K562 (cell line): ENCODE results near the gene ENO2. TPM values are rescaled to one million over a fixed set of nuclear protein-coding genes. Genes with fewer than 3 reads are reported as not detected.
A peak's percentile ranks its signal among the peaks of the same experiment; 100 is the strongest.

Experiments
- ASH1L ChIP-seq: fragments of 450-650 bp; IDR thresholded peaks from 2 replicates; pipeline ENCODE4 v1.6.1; 2018; ENCODE audit warnings: borderline replicate concordance, mild to moderate bottlenecking, low read depth; ENCODE audit not compliant: partially characterized antibody
- ATF4 ChIP-seq: fragments of 450-650 bp; formaldehyde crosslinking; IDR thresholded peaks from 2 replicates; pipeline ENCODE4 v1.4.0; 2022; ENCODE audit warnings: mild to moderate bottlenecking, moderate library complexity
- CBFB ChIP-seq: sonication (generic); formaldehyde crosslinking; IDR thresholded peaks from 2 replicates; pipeline ENCODE4 v1.4.0; 2020; ENCODE audit warnings: mild to moderate bottlenecking, missing genetic modification reagents
- DMBX1 ChIP-seq: fragments of 250-450 bp; sonication (Bioruptor Pico); IDR thresholded peaks from 2 replicates; pipeline ENCODE4 v1.8.0; 2022; ENCODE audit warnings: inconsistent platforms, mild to moderate bottlenecking, moderate library complexity, borderline replicate concordance
- ILK ChIP-seq: fragments of 450-650 bp; IDR thresholded peaks from 2 replicates; pipeline ENCODE4 v1.6.1; 2016; ENCODE audit warnings: missing genetic modification characterization, low read depth, mild to moderate bottlenecking, missing compliant biosample characterization, moderate library complexity, borderline replicate concordance
- JUNB ChIP-seq: fragments of 450-650 bp; formaldehyde crosslinking; conservative IDR thresholded peaks from 2 replicates; pipeline ENCODE4 v1.4.0; 2020; ENCODE audit warnings: mild to moderate bottlenecking
- KDM4B ChIP-seq, 2 experiments: fragments of 450-650 bp in 1 of 2; sonication (generic) in 1 of 2; IDR thresholded peaks; 2 replicates each; pipeline ENCODE4 v1.6.1; 2016 to 2017; ENCODE audit warnings: borderline replicate concordance in 2 of 2, antibody characterized with exemption in 1 of 2, low read depth in 1 of 2, mild to moderate bottlenecking in 1 of 2
- MAFK ChIP-seq: IDR thresholded peaks from 2 replicates; pipeline ENCODE4 v1.6.1; 2011; ENCODE audit warnings: low read length, improper control_type of control experiment
- MECOM ChIP-seq: fragments of 250-450 bp; sonication (Bioruptor Pico); IDR thresholded peaks from 2 replicates; pipeline ENCODE4 v1.8.0; 2022; ENCODE audit warnings: inconsistent platforms
- MED1 ChIP-seq: sonication (generic); formaldehyde crosslinking; IDR thresholded peaks from 2 replicates; pipeline ENCODE4 v1.8.1; 2023; ENCODE audit warnings: missing genetic modification reagents, borderline replicate concordance
- NR2F6 ChIP-seq: fragments of 450-650 bp; formaldehyde crosslinking; IDR thresholded peaks from 2 replicates; pipeline ENCODE4 v1.4.0; 2020; ENCODE audit warnings: mild to moderate bottlenecking
- PHF20 ChIP-seq: fragments of 450-650 bp; IDR thresholded peaks from 2 replicates; pipeline ENCODE4 v1.6.1; 2018; ENCODE audit not compliant: partially characterized antibody
- POLR2A ChIP-seq: fragments of 450-650 bp; conservative IDR thresholded peaks from 2 replicates; pipeline ENCODE4 v1.6.1; 2016
- SNAPC5 ChIP-seq: fragments of 250-450 bp; sonication (Bioruptor Pico); IDR thresholded peaks from 2 replicates; pipeline ENCODE4 v1.8.0; 2021; ENCODE audit warnings: moderate library complexity, mild to moderate bottlenecking, inconsistent platforms
- TSC22D4 ChIP-seq: fragments of 450-650 bp; IDR thresholded peaks from 2 replicates; pipeline ENCODE4 v1.6.1; 2016; ENCODE audit warnings: missing genetic modification characterization, missing biosample characterization, control low read depth
- USF2 ChIP-seq: sonication (generic); formaldehyde crosslinking; IDR thresholded peaks from 2 replicates; pipeline ENCODE4 v1.5.0; 2020; ENCODE audit warnings: missing genetic modification reagents
- ZFP30 ChIP-seq: fragments of 250-450 bp; sonication (Bioruptor Pico); IDR thresholded peaks from 2 replicates; pipeline ENCODE4 v1.8.0; 2022; ENCODE audit warnings: moderate library complexity, mild to moderate bottlenecking, inconsistent platforms, borderline replicate concordance
- ZNF140 ChIP-seq: fragments of 250-450 bp; sonication (Bioruptor Pico); IDR thresholded peaks from 2 replicates; pipeline ENCODE4 v1.8.0; 2021; ENCODE audit warnings: moderate library complexity, mild to moderate bottlenecking, inconsistent platforms
- ZNF232 ChIP-seq: sonication (generic); formaldehyde crosslinking; IDR thresholded peaks from 2 replicates; pipeline ENCODE4 v1.8.0; 2022; ENCODE audit warnings: mild to moderate bottlenecking, missing genetic modification reagents
- ZNF239 ChIP-seq: fragments of 250-450 bp; sonication (Bioruptor Pico); IDR thresholded peaks from 2 replicates; pipeline ENCODE4 v1.4.0; 2020; ENCODE audit warnings: mild to moderate bottlenecking
- ZNF3 ChIP-seq: fragments of 250-450 bp; sonication (Bioruptor Pico); IDR thresholded peaks from 2 replicates; pipeline ENCODE4 v1.5.0; 2021; ENCODE audit warnings: mild to moderate bottlenecking, moderate library complexity
- ZNF311 ChIP-seq: fragments of 250-450 bp; sonication (Bioruptor Pico); IDR thresholded peaks from 2 replicates; pipeline ENCODE4 v1.4.0; 2020; ENCODE audit warnings: mild to moderate bottlenecking, moderate library complexity
- ZNF507 ChIP-seq: conservative IDR thresholded peaks from 2 replicates; pipeline ENCODE4 v1.6.1; 2017; ENCODE audit warnings: missing genetic modification characterization, missing compliant biosample characterization
- ZNF699 ChIP-seq: fragments of 250-450 bp; sonication (Bioruptor Pico); IDR thresholded peaks from 2 replicates; pipeline ENCODE4 v1.8.0; 2021; ENCODE audit warnings: mild to moderate bottlenecking, moderate library complexity; ENCODE audit not compliant: insufficient replicate concordance
- ZNF75A ChIP-seq: fragments of 450-650 bp; formaldehyde crosslinking; IDR thresholded peaks from 2 replicates; pipeline ENCODE4 v1.4.0; 2020; ENCODE audit warnings: mild to moderate bottlenecking
- ZNF766 ChIP-seq: fragments of 200-800 bp; sonication (Bioruptor generic); conservative IDR thresholded peaks from 2 replicates; pipeline ENCODE4 v1.6.1; 2016; ENCODE audit warnings: missing genetic modification characterization, missing compliant biosample characterization
- polyA plus RNA-seq, 8 experiments: library from polyadenylated mRNA; depleted of rRNA in 4 of 8; stranded (reverse) in 5 of 8; unstranded in 3 of 8; fragments of >200 nt; fragmentation: Nextera tagmentation in 2 of 8; fragmentation: Illumina TruSeq in 1 of 8; extraction: Ambion mirVana in 2 of 8; extraction: Trizol in 1 of 8; gene quantifications; 2 replicates each; pipeline versions ENCODE4 v1.2.1 to v1.2.3, GENCODE V29; 2011 to 2014; ENCODE audit warnings: inconsistent platforms in 1 of 8, missing spikeins in 1 of 8
- total RNA-seq, 7 experiments: library from RNA; depleted of rRNA in 6 of 7; stranded (reverse); fragments of >200 nt in 6 of 7; fragmentation: Illumina TruSeq in 2 of 7; extraction: Trizol in 2 of 7; gene quantifications; 2 replicates each; pipeline versions ENCODE4 v1.2.1 to v1.2.3, GENCODE V29; 2011 to 2021; ENCODE audit warnings: low replicate concordance in 1 of 7
- TF ChIP-seq, protein P1 (sequence below): sonication (generic); formaldehyde crosslinking; IDR thresholded peaks from 2 replicates; pipeline ENCODE4 v1.8.1; 2023; ENCODE audit warnings: mild to moderate bottlenecking, missing genetic modification reagents

The ENO2 gene
- total and polyA plus RNA-seq, 9 of the 15 experiments (the other 6 are each of a cell fraction or from before 2014, with no cell fraction given) = 10.9 to 43.3 (median 21.0) TPM

DNA sequence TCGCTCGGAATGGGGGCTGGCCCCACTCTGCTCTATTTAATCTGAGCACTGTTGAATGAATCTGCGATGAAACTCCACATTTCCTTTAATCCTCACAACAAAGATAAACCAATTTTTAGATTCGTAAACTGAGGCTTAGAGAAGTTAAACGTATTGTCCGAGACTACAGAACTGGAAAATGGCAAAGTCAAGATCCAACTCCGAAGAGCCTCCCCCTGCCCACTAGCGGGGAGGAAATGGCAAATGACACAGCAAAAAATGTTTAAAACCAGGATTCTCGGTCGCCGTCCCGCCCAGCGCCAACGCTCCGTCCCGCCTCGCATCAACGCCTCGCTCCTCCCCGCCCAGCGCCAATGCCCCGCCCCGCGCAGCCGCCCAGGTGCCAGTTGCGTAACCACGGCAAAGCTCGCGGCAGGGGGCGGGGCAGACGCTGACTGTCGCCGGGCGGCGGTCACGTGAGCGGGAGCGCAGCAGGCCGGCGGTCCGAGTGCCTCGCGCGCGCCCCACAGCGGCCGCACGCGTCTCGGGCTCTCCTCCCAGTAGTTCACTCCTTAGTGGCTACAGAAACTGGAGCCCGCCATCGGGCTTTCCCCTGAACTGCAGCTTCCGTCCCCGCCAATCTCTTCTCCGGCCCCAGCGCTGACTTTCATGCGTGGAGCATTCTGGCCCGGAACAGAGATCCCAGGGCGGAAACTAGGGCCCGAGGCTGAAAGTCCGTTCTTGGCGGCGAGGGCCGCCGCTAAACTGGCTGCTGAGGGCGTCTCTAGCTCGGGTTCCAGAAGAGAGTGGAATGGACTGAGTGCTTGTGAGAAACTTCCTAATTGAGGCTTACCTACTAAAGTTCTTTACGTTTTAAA lies 23.4 kb upstream of the ENO2 start (continued):
- TF ChIP-seq ZFP30 (CRISPR knock-in tag) (no peak), PHF20 (no peak), ZNF507 (tag) (no peak), ZNF766 (no peak), SNAPC5 (no peak), USF2 (peak; percentile 93), ATF4 (CRISPR knock-in tag) (no peak), MAFK (peak; percentile 91), ZNF140 (CRISPR knock-in tag) (no peak), KDM4B (IDR thresholded peaks at IDR 0.05; ENCODE audit: borderline replicate concordance in 2 of 2, low read depth in 1 of 2) (no peak), ZNF699 (CRISPR knock-in tag) (no peak), MED1 (CRISPR knock-in tag) (no peak), ASH1L (no peak), ZNF239 (CRISPR knock-in tag) (no peak), ZNF311 (CRISPR knock-in tag) (no peak; the same call in 1 of the 2 replicates), JUNB (CRISPR knock-in tag) (no peak), POLR2A (peak; percentile 87), ILK (no peak), ZNF232 (CRISPR knock-in tag) (no peak), ZNF3 (CRISPR knock-in tag) (no peak), MECOM (CRISPR knock-in tag) (no peak), ZNF75A (CRISPR knock-in tag) (no peak), DMBX1 (CRISPR knock-in tag) (no peak), NR2F6 (CRISPR knock-in tag) (no peak), TSC22D4 (tag) (no peak), CBFB (CRISPR knock-in tag) (no peak)
- TF ChIP-seq, protein P1, sequence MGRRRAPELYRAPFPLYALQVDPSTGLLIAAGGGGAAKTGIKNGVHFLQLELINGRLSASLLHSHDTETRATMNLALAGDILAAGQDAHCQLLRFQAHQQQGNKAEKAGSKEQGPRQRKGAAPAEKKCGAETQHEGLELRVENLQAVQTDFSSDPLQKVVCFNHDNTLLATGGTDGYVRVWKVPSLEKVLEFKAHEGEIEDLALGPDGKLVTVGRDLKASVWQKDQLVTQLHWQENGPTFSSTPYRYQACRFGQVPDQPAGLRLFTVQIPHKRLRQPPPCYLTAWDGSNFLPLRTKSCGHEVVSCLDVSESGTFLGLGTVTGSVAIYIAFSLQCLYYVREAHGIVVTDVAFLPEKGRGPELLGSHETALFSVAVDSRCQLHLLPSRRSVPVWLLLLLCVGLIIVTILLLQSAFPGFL (CRISPR knock-in tag) = no peak
